ENCODE results near the gene TNFRSF1B.
"Not testable (repeated sequence)": the region's sequence is repeated elsewhere in the genome, so short reads cannot be mapped to it uniquely, and the experiment has no call there.

TNFRSF1B gene

GRCh38 chr1:12224092-12224491 is 57.3 kb downstream of the TNFRSF1B start:
- DNase-seq = not testable (repeated sequence)

DNA sequence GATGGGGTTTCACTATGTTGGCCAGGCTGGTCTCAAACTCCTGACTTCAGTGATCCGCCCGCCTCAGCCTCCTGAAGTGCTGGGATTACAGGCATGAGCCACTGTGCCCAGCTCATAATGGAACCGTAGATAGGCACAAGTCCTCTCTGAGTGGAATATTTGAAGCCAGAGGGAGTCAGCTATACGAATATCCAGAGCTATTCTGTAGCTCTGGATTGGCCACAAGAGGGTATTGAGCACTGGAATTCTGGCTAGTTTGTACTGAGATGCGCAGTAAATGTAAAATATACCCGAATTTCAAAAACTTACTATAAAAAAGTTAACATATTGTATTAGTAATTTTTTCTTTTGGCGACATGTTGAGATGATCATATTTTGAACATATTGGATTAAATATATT is 62.2 kb downstream of the TNFRSF1B start:
- no peak for DNase-seq

- no peak for DNase-seq
These were observed 62.6 kb downstream of the TNFRSF1B start for GRCh38 chr1:12229386-12229834.

DNA sequence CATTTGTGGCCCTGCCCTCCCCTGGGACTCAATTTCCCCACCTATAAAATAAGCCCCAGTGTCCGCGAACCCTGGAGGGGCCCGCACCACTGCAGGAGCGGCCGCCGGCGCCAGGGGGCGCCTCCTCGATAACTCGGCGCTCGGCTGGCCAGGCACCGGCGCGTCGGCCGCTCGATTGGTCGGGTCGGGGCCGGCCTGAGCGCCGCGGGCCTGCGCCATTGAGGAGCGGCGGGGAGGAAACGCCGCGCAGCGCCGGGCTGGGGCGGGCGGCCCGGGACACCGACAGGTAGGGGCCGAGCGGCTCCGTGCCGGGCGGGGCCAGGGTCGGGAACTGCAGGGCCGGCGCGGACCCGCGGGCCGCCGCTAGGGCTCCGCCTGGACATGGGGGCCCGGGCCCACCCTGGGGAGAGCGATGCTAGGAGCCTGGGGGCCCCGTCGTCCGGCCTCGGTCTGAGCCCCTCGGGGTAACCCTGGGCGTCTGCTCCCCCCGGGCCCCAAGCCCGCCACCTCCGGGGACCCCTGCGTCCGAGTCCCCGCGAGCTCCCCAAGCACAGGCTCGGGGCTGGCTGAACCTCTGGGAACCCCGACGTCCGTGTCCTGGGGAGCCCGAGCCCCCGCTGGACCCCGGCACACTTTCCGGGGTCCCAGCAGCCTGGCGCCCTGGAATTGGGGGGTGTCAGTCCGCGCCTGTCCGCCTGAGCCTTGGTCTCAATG is 63.2 kb downstream of the TNFRSF1B start, which contains the start of gene VPS13D:
Gene VPS13D, plus strand, starts transcription at position 196 of the 714 bp plus-strand sequence. CDS start 4,237 bp downstream, outside the sequence.
- peak; percentile 72 for DNase-seq

DNA sequence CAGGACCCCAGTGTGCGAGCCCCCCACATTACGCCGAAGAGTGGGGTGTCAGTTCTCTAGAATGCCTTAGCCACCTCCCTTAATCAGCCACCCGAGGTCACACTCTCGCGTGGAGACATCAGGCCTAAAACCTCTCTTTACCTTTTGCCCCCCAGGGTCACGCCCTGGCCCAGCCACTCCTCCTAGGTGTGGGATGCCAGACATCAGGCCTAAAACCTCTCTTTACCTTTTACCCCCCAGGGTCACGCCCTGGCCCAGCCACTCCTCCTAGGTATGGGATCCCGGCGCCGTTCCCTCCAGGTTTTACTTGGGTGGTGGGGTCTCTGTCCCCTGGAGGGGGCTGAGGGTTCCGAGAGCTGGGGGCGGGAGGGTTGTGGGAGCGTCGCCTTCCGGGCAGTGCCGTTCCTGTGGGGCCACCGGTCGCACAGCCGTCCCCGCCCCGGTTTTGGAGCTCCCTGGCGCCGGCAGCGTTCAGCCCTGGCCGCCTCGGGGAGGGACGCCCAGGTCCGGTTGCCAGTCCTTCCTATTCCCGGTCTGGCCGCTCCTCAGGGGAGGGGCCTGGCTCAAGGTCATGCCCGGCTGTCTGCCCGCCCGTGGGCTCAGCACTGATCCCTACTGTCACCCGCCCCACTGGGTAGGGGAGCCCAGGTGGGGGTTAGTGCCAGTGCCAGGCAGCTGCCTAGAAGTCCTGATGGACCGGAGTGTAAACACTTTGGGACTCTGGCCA is 63.9 kb downstream of the TNFRSF1B start:
- DNase-seq = no peak

DNA sequence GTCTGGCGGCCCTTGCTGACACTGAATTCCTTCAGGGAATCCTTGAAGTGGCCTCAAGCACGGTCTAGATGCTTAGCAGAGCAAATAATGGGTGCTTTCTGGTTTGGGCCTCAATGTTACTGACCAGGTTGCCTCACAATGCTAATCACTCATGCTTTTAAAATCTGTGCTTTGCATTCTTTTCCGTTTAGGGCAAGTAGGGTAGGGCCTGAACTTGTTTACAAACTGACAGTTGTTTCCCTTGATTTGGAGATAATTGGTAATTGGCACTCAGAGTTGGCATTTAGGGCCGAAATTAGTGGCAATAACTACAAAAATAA is 64.4 kb downstream of the TNFRSF1B start:
- DNase-seq = no peak

- no peak for DNase-seq
These were observed 65.4 kb downstream of the TNFRSF1B start for GRCh38 chr1:12232221-12232620.

DNA sequence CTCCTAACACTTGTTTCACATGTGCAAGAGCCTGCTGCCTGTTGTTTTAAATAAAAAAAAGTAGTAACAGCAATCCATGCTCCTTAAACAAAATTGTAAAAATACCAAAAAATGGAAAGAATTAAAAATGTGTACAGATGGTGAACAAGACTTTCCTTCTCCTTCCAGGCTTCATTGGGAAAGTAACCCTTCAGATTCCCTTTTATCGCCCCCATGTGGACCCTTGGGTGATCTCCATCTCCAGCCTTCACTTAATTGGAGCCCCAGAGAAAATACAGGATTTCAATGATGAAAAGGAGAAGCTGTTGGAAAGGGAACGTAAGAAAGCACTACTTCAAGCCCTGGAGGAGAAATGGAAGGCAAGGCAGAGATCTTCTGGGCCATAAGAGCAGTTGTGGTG is 77.3 kb downstream of the TNFRSF1B start:
- no peak for DNase-seq

GRCh38 chr1:12244585-12244984 is 77.8 kb downstream of the TNFRSF1B start:
- no peak for DNase-seq

DNA sequence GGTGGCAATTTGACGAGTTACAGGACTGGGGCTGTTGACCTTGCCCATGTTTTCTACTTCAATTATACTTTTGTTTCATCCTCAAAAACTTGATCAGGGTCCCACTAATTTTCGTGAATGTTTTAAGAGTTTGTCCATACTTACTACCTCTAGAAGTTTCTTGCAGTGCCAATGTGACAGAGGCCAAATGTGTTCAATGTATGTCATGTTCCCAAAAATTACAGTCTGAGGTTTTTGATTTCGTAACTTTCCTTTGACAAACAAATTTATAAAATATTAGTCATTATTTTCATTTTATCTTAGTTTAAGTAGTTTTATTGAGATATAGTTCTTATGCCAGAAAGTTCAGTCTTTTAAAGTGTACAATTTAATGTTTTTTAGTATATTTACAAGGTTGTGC is 78.3 kb downstream of the TNFRSF1B start:
- no peak for DNase-seq

DNA sequence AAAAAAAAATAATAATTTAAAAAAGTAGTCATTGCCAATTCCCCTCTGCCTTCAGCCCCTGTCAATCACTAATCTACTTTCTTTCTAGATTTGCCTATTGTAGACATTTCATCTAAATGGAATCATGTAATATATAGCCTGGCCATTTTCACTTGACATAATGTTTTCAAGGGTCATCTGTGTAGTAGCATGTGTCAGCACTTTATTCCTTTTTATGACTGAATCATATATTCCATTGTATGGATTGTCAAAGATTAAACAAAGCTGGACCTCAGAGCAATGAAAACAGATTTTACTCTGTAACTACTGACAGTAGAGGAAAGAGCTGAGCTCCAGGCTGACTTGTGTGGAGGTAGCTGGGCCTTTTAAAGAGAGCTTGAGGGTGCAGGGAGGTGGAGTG is 78.9 kb downstream of the TNFRSF1B start:
- no peak for DNase-seq

- no peak for DNase-seq
These were observed 79.8 kb downstream of the TNFRSF1B start for GRCh38 chr1:12246584-12246983.

GRCh38 chr1:12249181-12249580 is 82.4 kb downstream of the TNFRSF1B start:
- DNase-seq = no peak

DNA sequence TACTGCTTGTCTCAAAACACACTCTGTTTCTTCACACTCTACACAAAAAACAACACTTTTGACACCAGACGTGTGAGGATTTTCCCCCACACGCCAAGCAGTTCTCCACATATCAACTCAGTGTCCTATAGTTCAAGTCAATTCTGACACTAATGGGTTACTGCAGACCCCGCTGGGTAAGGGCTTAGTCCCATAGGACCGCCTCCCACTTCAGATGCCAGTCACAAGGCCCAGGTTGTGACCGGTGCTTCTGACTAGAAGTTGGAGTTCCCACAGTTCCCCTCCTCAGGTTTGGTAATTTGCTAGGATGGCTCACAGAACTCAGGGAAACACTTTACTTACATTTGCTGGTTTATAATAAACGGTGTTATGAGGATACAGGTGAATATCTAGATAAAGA is 83.0 kb downstream of the TNFRSF1B start:
- no peak for DNase-seq

DNA sequence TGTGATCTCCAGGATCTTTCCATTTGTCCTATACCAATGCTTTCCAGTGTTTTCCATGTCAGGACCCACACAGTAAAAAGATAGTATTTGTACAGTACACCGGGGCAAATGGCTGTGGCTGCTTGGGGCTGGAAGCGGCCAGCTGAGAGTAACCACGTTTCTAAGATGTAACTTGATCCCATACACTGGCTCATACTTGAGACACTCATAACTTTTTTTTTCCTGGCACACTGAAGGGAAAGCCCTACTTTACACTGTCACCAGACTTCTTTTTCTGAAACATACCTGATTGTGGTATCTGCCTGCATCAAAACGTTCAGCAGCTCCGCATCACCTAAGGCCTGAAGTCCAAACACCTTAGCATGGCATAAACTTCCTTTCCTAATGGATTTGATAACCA is 84.7 kb downstream of the TNFRSF1B start:
- DNase-seq = no peak

DNA sequence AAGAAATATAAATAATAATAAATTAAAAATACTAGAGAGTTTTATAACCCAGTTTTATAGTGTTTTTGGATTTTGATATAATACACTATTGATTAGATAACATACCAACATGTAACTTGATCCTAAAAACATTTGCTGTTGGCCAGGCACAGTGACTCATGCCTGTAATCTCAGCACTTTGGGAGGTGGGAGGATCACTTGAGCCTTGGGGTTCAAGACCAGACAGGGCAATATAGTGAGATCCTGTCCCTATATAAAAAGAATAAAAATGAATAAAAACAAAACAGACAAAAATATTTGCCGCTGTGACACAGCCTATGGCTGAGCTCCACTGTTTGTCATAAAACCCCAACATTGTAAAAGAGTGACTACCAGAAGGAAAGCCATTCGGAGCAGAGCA is 89.1 kb downstream of the TNFRSF1B start:
- no peak for DNase-seq

- no peak for DNase-seq
These were observed 91.5 kb downstream of the TNFRSF1B start for GRCh38 chr1:12258272-12258671.
